Measurements from ENCODE around the gene B3GAT3.

DNA sequence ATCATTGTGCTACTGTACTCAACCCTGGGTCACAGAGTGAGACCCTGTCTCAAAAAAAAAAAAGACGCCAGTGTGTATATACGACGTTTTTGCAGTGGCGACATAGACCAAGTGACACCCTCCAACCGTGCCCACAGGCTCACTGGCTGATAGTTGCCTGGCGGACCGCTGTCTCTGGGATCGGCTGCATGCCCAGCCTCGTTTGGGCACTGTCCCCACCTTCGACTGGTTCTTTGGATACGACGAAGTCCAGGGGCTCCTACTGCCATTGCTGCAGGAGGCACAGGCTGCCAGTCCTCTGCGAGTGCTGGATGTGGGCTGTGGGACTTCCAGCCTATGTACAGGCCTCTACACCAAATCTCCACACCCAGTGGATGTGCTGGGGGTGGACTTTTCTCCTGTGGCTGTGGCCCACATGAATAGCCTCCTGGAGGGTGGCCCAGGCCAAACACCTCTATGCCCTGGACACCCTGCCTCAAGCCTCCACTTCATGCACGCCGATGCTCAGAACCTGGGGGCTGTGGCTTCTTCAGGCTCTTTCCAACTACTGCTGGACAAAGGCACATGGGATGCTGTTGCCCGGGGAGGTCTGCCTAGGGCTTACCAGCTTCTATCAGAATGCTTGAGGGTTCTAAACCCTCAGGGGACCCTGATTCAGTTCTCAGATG lies 44.6 kb upstream of the B3GAT3 start:
- TF ChIP-seq, protein P1, sequence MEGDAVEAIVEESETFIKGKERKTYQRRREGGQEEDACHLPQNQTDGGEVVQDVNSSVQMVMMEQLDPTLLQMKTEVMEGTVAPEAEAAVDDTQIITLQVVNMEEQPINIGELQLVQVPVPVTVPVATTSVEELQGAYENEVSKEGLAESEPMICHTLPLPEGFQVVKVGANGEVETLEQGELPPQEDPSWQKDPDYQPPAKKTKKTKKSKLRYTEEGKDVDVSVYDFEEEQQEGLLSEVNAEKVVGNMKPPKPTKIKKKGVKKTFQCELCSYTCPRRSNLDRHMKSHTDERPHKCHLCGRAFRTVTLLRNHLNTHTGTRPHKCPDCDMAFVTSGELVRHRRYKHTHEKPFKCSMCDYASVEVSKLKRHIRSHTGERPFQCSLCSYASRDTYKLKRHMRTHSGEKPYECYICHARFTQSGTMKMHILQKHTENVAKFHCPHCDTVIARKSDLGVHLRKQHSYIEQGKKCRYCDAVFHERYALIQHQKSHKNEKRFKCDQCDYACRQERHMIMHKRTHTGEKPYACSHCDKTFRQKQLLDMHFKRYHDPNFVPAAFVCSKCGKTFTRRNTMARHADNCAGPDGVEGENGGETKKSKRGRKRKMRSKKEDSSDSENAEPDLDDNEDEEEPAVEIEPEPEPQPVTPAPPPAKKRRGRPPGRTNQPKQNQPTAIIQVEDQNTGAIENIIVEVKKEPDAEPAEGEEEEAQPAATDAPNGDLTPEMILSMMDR (IDR thresholded peaks at IDR 0.05 in 8 of 11, conservative IDR thresholded peaks at IDR 0.05 in 3 of 11): no peak
- TF ChIP-seq POLR2AphosphoS5 (IDR thresholded peaks at IDR 0.05) (no peak), POLR2A (IDR thresholded peaks at IDR 0.05) (no peak)
